CD14-positive monocyte (primary cell): ENCODE measurements around the gene NDUFS5. TPM values are rescaled to one million over a fixed set of nuclear protein-coding genes. Genes with fewer than 3 reads are reported as not detected.
"Not testable (repeated sequence)": the region's sequence is repeated elsewhere in the genome, so short reads cannot be mapped to it uniquely, and the experiment has no call there.

Experiments
- DNase-seq, 3 donors: peaks; one replicate each; pipeline ENCODE4 v3.0.0-alpha.2; 2011 to 2022
- H2AFZ ChIP-seq: 2 replicates; pipeline ENCODE4 v1.6.0; 2012; ENCODE audit warnings: mild to moderate bottlenecking, low read depth, low read length, inconsistent platforms; ENCODE audit not compliant: insufficient read depth, poor library complexity, severe bottlenecking
- H3K27ac ChIP-seq, 2 donors: 1 replicate in 1 of 2; 2 replicates in 1 of 2; pipeline ENCODE4 v1.5.1; 2012 to 2013; ENCODE audit warnings: low read length in 2 of 2, control low read depth in 1 of 2, inconsistent platforms in 1 of 2, low read depth in 1 of 2, mild to moderate bottlenecking in 1 of 2
- H3K27me3 ChIP-seq, 2 donors: one replicate each; pipeline versions ENCODE4 v1.6.0 to v1.6.1; 2011 to 2013; ENCODE audit warnings: low read length in 2 of 2; ENCODE audit not compliant: control insufficient read depth in 2 of 2, insufficient read depth in 2 of 2
- H3K36me3 ChIP-seq, 2 donors: replicated peaks in 1 of 2; 1 replicate in 1 of 2; 2 replicates in 1 of 2; pipeline versions ENCODE4 v1.5.1 to v1.6.1; 2012 to 2013; ENCODE audit warnings: low read length in 2 of 2, control low read depth in 1 of 2, inconsistent platforms in 1 of 2, mild to moderate bottlenecking in 1 of 2; ENCODE audit not compliant: insufficient read depth in 2 of 2, control insufficient read depth in 1 of 2
- H3K4me1 ChIP-seq, 2 donors: 1 replicate in 1 of 2; 2 replicates in 1 of 2; pipeline versions ENCODE4 v1.5.1 to v1.6.1; 2012 to 2013; ENCODE audit warnings: low read length in 2 of 2, control low read depth in 1 of 2, inconsistent platforms in 1 of 2, mild to moderate bottlenecking in 1 of 2, moderate library complexity in 1 of 2; ENCODE audit not compliant: insufficient read depth in 2 of 2, control insufficient read depth in 1 of 2
- H3K4me2 ChIP-seq: replicated peaks from 2 replicates; pipeline ENCODE3; 2012; ENCODE audit warnings: low read length, moderate library complexity, mild to moderate bottlenecking; ENCODE audit not compliant: poor library complexity, severe bottlenecking; ENCODE audit errors: extremely low read depth
- H3K4me3 ChIP-seq, 3 experiments: fragments of 200-600 bp in 1 of 3; sonication (generic) in 1 of 3; replicated peaks in 1 of 3; 1 replicate in 2 of 3; 2 replicates in 1 of 3; pipeline ENCODE4 v1.5.1; 2011 to 2013; ENCODE audit warnings: low read length in 3 of 3, mild to moderate bottlenecking in 3 of 3, control low read depth in 2 of 3, low read depth in 2 of 3, inconsistent platforms in 1 of 3, moderate library complexity in 1 of 3
- H3K79me2 ChIP-seq: 2 replicates; pipeline ENCODE4 v1.6.0; 2012; ENCODE audit warnings: mild to moderate bottlenecking, control low read depth, inconsistent platforms, low read length, moderate library complexity; ENCODE audit not compliant: insufficient read depth
- H3K9ac ChIP-seq: 2 replicates; pipeline ENCODE4 v1.6.0; 2017; ENCODE audit warnings: low read length, mild to moderate bottlenecking; ENCODE audit not compliant: insufficient read depth, poor library complexity, severe bottlenecking
- H3K9me3 ChIP-seq, 2 donors: replicated peaks in 1 of 2; 1 replicate in 1 of 2; 2 replicates in 1 of 2; pipeline versions ENCODE4 v1.5.1 to v1.6.1; 2012 to 2013; ENCODE audit warnings: low read length in 2 of 2, control low read depth in 1 of 2; ENCODE audit not compliant: control insufficient read depth in 1 of 2, insufficient read depth in 1 of 2
- H4K20me1 ChIP-seq: 2 replicates; pipeline ENCODE4 v1.6.0; 2012; ENCODE audit warnings: mild to moderate bottlenecking, low read length, control low read depth, moderate library complexity; ENCODE audit not compliant: insufficient read depth
- H3K27ac Mint-ChIP-seq, 7 donors: one replicate each; pipeline ENCODE4 v1.8.0; 2020; ENCODE audit warnings: mild to moderate bottlenecking in 7 of 7, mixed read lengths in 7 of 7, moderate library complexity in 6 of 7, inconsistent platforms in 2 of 7
- H3K27me3 Mint-ChIP-seq, 3 donors: one replicate each; pipeline ENCODE4 v1.8.0; 2021 to 2022; ENCODE audit warnings: low read depth in 3 of 3, mild to moderate bottlenecking in 3 of 3, mixed read lengths in 3 of 3, moderate library complexity in 3 of 3, inconsistent platforms in 1 of 3
- H3K36me3 Mint-ChIP-seq, 2 donors: one replicate each; pipeline ENCODE4 v1.8.0; 2020; ENCODE audit warnings: mixed read lengths in 2 of 2, inconsistent platforms in 1 of 2, mild to moderate bottlenecking in 1 of 2
- H3K4me1 Mint-ChIP-seq: one replicate; pipeline ENCODE4 v1.8.0; 2020; ENCODE audit warnings: mild to moderate bottlenecking, mixed read lengths
- H3K4me3 Mint-ChIP-seq, 2 donors: one replicate each; pipeline ENCODE4 v1.8.0; 2020; ENCODE audit warnings: mild to moderate bottlenecking in 2 of 2, mixed read lengths in 2 of 2, moderate library complexity in 1 of 2
- H3K9me3 Mint-ChIP-seq, 7 donors: one replicate each; pipeline ENCODE4 v1.8.0; 2020 to 2022; ENCODE audit warnings: mixed read lengths in 7 of 7, mild to moderate bottlenecking in 6 of 7, moderate library complexity in 6 of 7, inconsistent platforms in 2 of 7
- CTCF ChIP-seq: fragments of 200-600 bp; IDR thresholded peaks from one replicate; pipeline ENCODE4 v1.8.0; 2022; ENCODE audit warnings: antibody characterized with exemption, mild to moderate bottlenecking
- WGBS: methylation state at CpG from one replicate; pipeline ENCODE4 v1.1.5; 2013; ENCODE audit warnings: missing lambda C conversion rate; ENCODE audit not compliant: insufficient coverage; 5-methylcytosine and 5-hydroxymethylcytosine counted together
- intact Hi-C, 2 donors: fragments of 100-400 bp; cut with micrococcal nuclease; formaldehyde crosslinking; loops; one replicate each; pipeline versions ENCODE4 v1.15.0 to v1.15.1; 2023
- polyA plus RNA-seq, 3 donors: library from polyadenylated mRNA; depleted of rRNA in 1 of 3; unstranded in 2 of 3; stranded (reverse) in 1 of 3; fragments of 300-500 nt in 2 of 3; fragments of >200 nt in 1 of 3; fragmentation: Illumina TruSeq in 2 of 3; gene quantifications; 1 replicate in 2 of 3; 2 replicates in 1 of 3; pipeline ENCODE4 v1.2.3, GENCODE V29; 2012 to 2021

The NDUFS5 gene
- polyA plus RNA-seq, 3 donors: 119 to 463 (median 393) TPM

GRCh38 chr1:38979380-38979779 is 46.8 kb upstream of the NDUFS5 start:
- H3K27ac Mint-ChIP-seq, H3K27me3 ChIP-seq, H4K20me1 ChIP-seq, H3K4me1 Mint-ChIP-seq, H3K4me1 ChIP-seq, H3K27ac ChIP-seq, H3K9ac ChIP-seq, H3K4me3 ChIP-seq, H3K36me3 ChIP-seq, DNase-seq, H3K36me3 Mint-ChIP-seq, intact Hi-C loops, H2AFZ ChIP-seq, H3K79me2 ChIP-seq, H3K4me3 Mint-ChIP-seq, H3K27me3 Mint-ChIP-seq, H3K4me2 ChIP-seq: not testable (repeated sequence)
- peaks cover 3 to 30% (median 23%) of the 10 kb centered on the region in 7 donors for H3K9me3 Mint-ChIP-seq
- H3K9me3 ChIP-seq: peaks cover 9 to 13% of the 10 kb centered on the region in 2 donors
- WGBS: no CpG with 5 or more reads among the region's 1 CpG

GRCh38 chr1:38989979-38990378 is 36.2 kb upstream of the NDUFS5 start:
- H3K27ac Mint-ChIP-seq: peak overlapping the region in 5 of 7 donors; percentile 71 to 90 (median 81)
- Histone ChIP-seq H3K4me3 (no peak overlapping the region), H3K4me1 (peaks cover 17 to 22% of the 10 kb centered on the region in 2 donors), H3K79me2 (peaks cover 39% of the 10 kb centered on the region), H3K27me3 (no peaks in the 10 kb centered on the region), H3K27ac (no peak overlapping the region), H4K20me1 (peaks cover 31% of the 10 kb centered on the region), H3K4me2 (peak overlapping the region; percentile 85), H3K9me3 (no peaks in the 10 kb centered on the region), H3K36me3 (peaks cover 0 to 2% of the 10 kb centered on the region in 2 donors), H2AFZ (peak overlapping the region; percentile 90), H3K9ac (no peak overlapping the region)
- no peak for TF ChIP-seq CTCF
- WGBS: 43% methylated on average over 1 of the region's 2 CpGs
- peaks cover 0 to 3% (median 0%) of the 10 kb centered on the region in 3 donors for H3K27me3 Mint-ChIP-seq
- intact Hi-C loops: loop anchor here in 1 of 2 donors (2.0 kb wide), 1 partner anchor 131 kb away; the partner anchor contains the start of gene RRAGC
- peak overlapping the region in 1 of 2 donors; percentile 74 for H3K4me3 Mint-ChIP-seq
- H3K9me3 Mint-ChIP-seq: no peaks in the 10 kb centered on the region
- H3K36me3 Mint-ChIP-seq: peaks cover 7 to 17% of the 10 kb centered on the region in 2 donors
- DNase-seq: no peak
- H3K4me1 Mint-ChIP-seq: peaks cover 22% of the 10 kb centered on the region
